IMR-90 (cell line): ENCODE data around the gene FAM53B. TPM values are rescaled to one million over a fixed set of nuclear protein-coding genes. Genes with fewer than 3 reads are reported as not detected.

Experiments
- ATAC-seq: fragments of 200-7000 bp; cut with Tn5 transposase; 2 replicates; pipeline ENCODE4 v1.9.1; 2020; ENCODE audit warnings: low read depth, mild to moderate bottlenecking, moderate library complexity
- BruUV-seq: library from RNA; stranded (reverse); fragments of 400-500 nt; replicated peaks from 2 replicates; lab custom pipeline; 2021; lab: Mats Ljungman, UMichigan
- CTCF ChIA-PET: fragments of 300-600 bp; formaldehyde crosslinking; extraction: SDS; loops from one replicate; lab custom pipeline; 2021; ENCODE audit warnings: antibody characterized with exemption; lab: Yijun Ruan, JAX
- POLR2A ChIA-PET: fragments of 300-600 bp; sonication (Branson Sonifier 250); formaldehyde crosslinking; loops from one replicate; lab custom pipeline; 2022; ENCODE audit warnings: antibody characterized with exemption; ENCODE audit not compliant: unreplicated experiment; lab: Charles Lee
- DNase-seq: peaks from one replicate; pipeline ENCODE4 v3.0.0; 2013
- H2AFZ ChIP-seq: replicated peaks from 2 replicates; pipeline ENCODE3; 2013; ENCODE audit warnings: low read length, mild to moderate bottlenecking; ENCODE audit not compliant: poor library complexity
- H2AK5ac ChIP-seq: 2 replicates; pipeline ENCODE4 v1.6.1; 2013; ENCODE audit warnings: low read depth, low read length, inconsistent platforms
- H2AK9ac ChIP-seq: replicated peaks from 2 replicates; pipeline ENCODE3; 2013; ENCODE audit warnings: mild to moderate bottlenecking, low read depth, low read length, moderate library complexity; ENCODE audit not compliant: poor library complexity
- H2BK120ac ChIP-seq: 2 replicates; pipeline ENCODE4 v1.6.1; 2013; ENCODE audit warnings: low read depth, low read length, inconsistent platforms
- H2BK15ac ChIP-seq: 3 replicates; pipeline ENCODE4 v1.6.1; 2013; ENCODE audit warnings: low read depth, low read length, inconsistent platforms
- H2BK20ac ChIP-seq: 2 replicates; pipeline ENCODE4 v1.6.1; 2013; ENCODE audit warnings: low read depth, mild to moderate bottlenecking, inconsistent platforms, low read length, moderate library complexity
- H2BK5ac ChIP-seq: 2 replicates; pipeline ENCODE4 v1.6.1; 2013; ENCODE audit warnings: mild to moderate bottlenecking, low read depth, low read length, inconsistent platforms; ENCODE audit not compliant: poor library complexity, severe bottlenecking
- H3K14ac ChIP-seq: replicated peaks from 2 replicates; pipeline ENCODE4 v1.6.1; 2013; ENCODE audit warnings: low read depth, low read length, inconsistent platforms
- H3K18ac ChIP-seq: 2 replicates; pipeline ENCODE4 v1.6.1; 2013; ENCODE audit warnings: low read depth, low read length, control low read depth
- H3K23ac ChIP-seq: 2 replicates; pipeline ENCODE4 v1.6.1; 2013; ENCODE audit warnings: low read depth, low read length, inconsistent platforms
- H3K27ac ChIP-seq: 2 replicates; pipeline ENCODE4 v1.5.1; 2013; ENCODE audit warnings: mild to moderate bottlenecking, control low read depth, low read length; ENCODE audit not compliant: insufficient read depth
- H3K27me3 ChIP-seq: 2 replicates; pipeline ENCODE4 v1.6.1; 2013; ENCODE audit warnings: low read length; ENCODE audit not compliant: control insufficient read depth, insufficient read depth
- H3K36me3 ChIP-seq: 2 replicates; pipeline ENCODE4 v1.6.1; 2013; ENCODE audit warnings: low read length, mixed read lengths; ENCODE audit not compliant: control insufficient read depth, insufficient read depth
- H3K4ac ChIP-seq: 2 replicates; pipeline ENCODE4 v1.6.1; 2013; ENCODE audit warnings: low read depth, low read length, inconsistent platforms
- H3K4me1 ChIP-seq: 2 replicates; pipeline ENCODE4 v1.6.1; 2013; ENCODE audit warnings: low read length, mixed read lengths; ENCODE audit not compliant: control insufficient read depth, insufficient read depth
- H3K4me2 ChIP-seq: 2 replicates; pipeline ENCODE4 v1.6.1; 2013; ENCODE audit warnings: low read depth, mild to moderate bottlenecking, control low read depth, low read length, moderate library complexity
- H3K4me3 ChIP-seq: 2 replicates; pipeline ENCODE4 v1.5.1; 2013; ENCODE audit warnings: low read depth, mild to moderate bottlenecking, control low read depth, low read length, moderate library complexity; ENCODE audit not compliant: insufficient read depth
- H3K56ac ChIP-seq: 2 replicates; pipeline ENCODE4 v1.6.1; 2013; ENCODE audit warnings: low read length, inconsistent platforms; ENCODE audit not compliant: insufficient read depth; ENCODE audit errors: extremely low read depth
- H3K79me1 ChIP-seq, 2 experiments: 2 replicates each; pipeline ENCODE4 v1.6.1; 2013; ENCODE audit warnings: low read length in 2 of 2, inconsistent platforms in 1 of 2, low read depth in 1 of 2
- H3K9ac ChIP-seq: 2 replicates; pipeline ENCODE4 v1.6.1; 2013; ENCODE audit warnings: low read depth, low read length, control low read depth
- H3K9me1 ChIP-seq: 2 replicates; pipeline ENCODE4 v1.6.1; 2013; ENCODE audit warnings: low read length, inconsistent platforms; ENCODE audit not compliant: insufficient read depth
- H3K9me3 ChIP-seq: 2 replicates; pipeline ENCODE4 v1.6.1; 2013; ENCODE audit warnings: low read length; ENCODE audit not compliant: control insufficient read depth, insufficient read depth
- H4K20me1 ChIP-seq: 2 replicates; pipeline ENCODE4 v1.6.1; 2013; ENCODE audit warnings: low read length, inconsistent platforms; ENCODE audit not compliant: insufficient read depth
- H4K5ac ChIP-seq: 2 replicates; pipeline ENCODE4 v1.6.1; 2013; ENCODE audit warnings: mild to moderate bottlenecking, low read depth, low read length, control low read depth
- H4K8ac ChIP-seq, 2 experiments: 2 replicates each; pipeline ENCODE4 v1.6.1; 2013; ENCODE audit warnings: low read depth in 2 of 2, low read length in 2 of 2, control low read depth in 1 of 2, inconsistent platforms in 1 of 2
- H4K91ac ChIP-seq: 2 replicates; pipeline ENCODE4 v1.6.1; 2013; ENCODE audit warnings: low read depth, low read length, inconsistent platforms; ENCODE audit not compliant: insufficient read depth
- BHLHE40 ChIP-seq: fragments of 150-350 bp; IDR thresholded peaks from 2 replicates; pipeline ENCODE4 v1.6.1; 2016; ENCODE audit warnings: mild to moderate bottlenecking, low read depth, low read length
- CEBPB ChIP-seq: IDR thresholded peaks from 2 replicates; pipeline ENCODE4 v1.6.1; 2012; ENCODE audit warnings: low read depth, low read length, improper control_type of control experiment
- MAFK ChIP-seq: IDR thresholded peaks from 2 replicates; pipeline ENCODE4 v1.6.1; 2012; ENCODE audit warnings: low read depth, low read length, improper control_type of control experiment
- NFE2L2 ChIP-seq: fragments of 150-350 bp; IDR thresholded peaks from 2 replicates; pipeline ENCODE4 v1.6.1; 2016; ENCODE audit warnings: low read depth, mild to moderate bottlenecking, low read length
- RCOR1 ChIP-seq: IDR thresholded peaks from 2 replicates; pipeline ENCODE4 v1.6.1; 2012; ENCODE audit warnings: mild to moderate bottlenecking, low read length, improper control_type of control experiment; ENCODE audit not compliant: insufficient replicate concordance
- USF2 ChIP-seq: fragments of 150-350 bp; IDR thresholded peaks from 2 replicates; pipeline ENCODE4 v1.6.1; 2017; ENCODE audit warnings: mild to moderate bottlenecking, antibody characterized with exemption, low read length, low read depth
- WGBS, 2 experiments: methylation state at CpG; one replicate each; pipeline versions ENCODE4 v1.1.5 to v1.1.7; 2013; ENCODE audit warnings: missing lambda C conversion rate in 2 of 2; ENCODE audit not compliant: insufficient read length in 1 of 2; ENCODE audit errors: extremely low coverage in 2 of 2; 5-methylcytosine and 5-hydroxymethylcytosine counted together
- dilution Hi-C: fragments of 300-500 bp; cut with HindIII; formaldehyde crosslinking; loops from one replicate; pipeline ENCODE4 v1.14.3; 2018; ENCODE audit warnings: low sequenced_read_pairs; ENCODE audit not compliant: unreplicated experiment
- in situ Hi-C: fragments of 300-500 bp; cut with MboI; formaldehyde crosslinking; loops from 3 replicates; pipeline ENCODE4 v1.14.3; 2019; ENCODE audit warnings: low sequenced_read_pairs, inconsistent platforms, mixed read lengths
- intact Hi-C: fragments of 100-400 bp; cut with micrococcal nuclease; formaldehyde crosslinking; loops from 2 replicates; pipeline ENCODE4 v1.10.0; 2022
- polyA plus RNA-seq, 3 experiments: library from polyadenylated mRNA; depleted of rRNA; stranded (reverse); fragments of >200 nt; gene quantifications; 2 replicates each; pipeline ENCODE4 v1.2.3, GENCODE V29; 2012; ENCODE audit warnings: low replicate concordance in 1 of 3
- total RNA-seq: library from RNA; depleted of rRNA; stranded (reverse); fragments of >200 nt; gene quantifications from 2 replicates; pipeline ENCODE4 v1.2.3, GENCODE V29; 2012

The FAM53B gene
- total and polyA plus RNA-seq, 2 of the 4 experiments (the other 2 are of a cell fraction) = 3.8 to 5.7 TPM

- Histone ChIP-seq H4K8ac (no peak overlapping the region), H3K36me3 (no peaks in the 10 kb centered on the region), H3K14ac (no peak overlapping the region), H3K79me1 (peaks cover 5 to 28% of the 10 kb centered on the region in 2 experiments; a peak in 3 of 4 replicates), H2BK120ac (no peak overlapping the region), H4K5ac (no peak overlapping the region), H3K27me3 (no peaks in the 10 kb centered on the region), H3K56ac (no peak overlapping the region), H2BK5ac (no peak overlapping the region), H3K4me1 (peaks cover 15% of the 10 kb centered on the region; the same call in 1 of the 2 replicates), H3K4me2 (no peak overlapping the region), H3K4me3 (no peak overlapping the region), H3K23ac (no peak overlapping the region), H4K91ac (no peak overlapping the region), H2BK15ac (no peak overlapping the region), H3K9me1 (peaks cover 17% of the 10 kb centered on the region), H2AK5ac (no peak overlapping the region), H2BK20ac (no peak overlapping the region), H3K4ac (no peak overlapping the region), H3K9me3 (no peaks in the 10 kb centered on the region), H3K18ac (no peak overlapping the region), H3K27ac (no peak overlapping the region), H2AFZ (no peak overlapping the region), H4K20me1 (no peaks in the 10 kb centered on the region; the same call in 1 of the 2 replicates), H2AK9ac (no peak overlapping the region), H3K9ac (no peak overlapping the region)
- ChIA-PET POLR2A (no interaction called here), CTCF (no interaction called here)
- 95% methylated on average over 15 of the region's 20 CpGs; no CpG with 5 or more reads in 1 of the 2 experiments for WGBS, 2 experiments
- in situ Hi-C loops = no loop called here
- BruUV-seq = no TSS peak
- TF ChIP-seq MAFK = no peak
- TF ChIP-seq CEBPB = no peak
- no peak for TF ChIP-seq RCOR1
- TF ChIP-seq NFE2L2 = no peak
- no peak for TF ChIP-seq BHLHE40
- TF ChIP-seq USF2 = no peak
- intact Hi-C loops = no loop called here
- no peak for ATAC-seq
- DNase-seq = no peak
- dilution Hi-C loops = no loop called here
Measured at GRCh38 chr10:124642088-124642710, 102.0 kb downstream of the FAM53B start.
